GM23338 (cell line): ENCODE results near the gene CHCHD6. TPM values are rescaled to one million over a fixed set of nuclear protein-coding genes. Genes with fewer than 3 reads are reported as not detected.

ENCODE experiments used
- ATAC-seq: fragments of 200-7000 bp; cut with Tn5 transposase; 3 replicates; pipeline ENCODE4 v1.9.1; 2020
- DNase-seq: peaks from one replicate; pipeline ENCODE4 v3.0.0-alpha.2; 2015; ENCODE audit warnings: low spot score
- H2AFZ ChIP-seq: fragments of 200-600 bp; sonication (generic); 2 replicates; pipeline ENCODE4 v1.8.0; 2016; ENCODE audit warnings: antibody characterized with exemption, mild to moderate bottlenecking, moderate library complexity
- H3F3A ChIP-seq: fragments of 200-600 bp; sonication (generic); replicated peaks from 2 replicates; pipeline ENCODE4 v1.8.0; 2017; ENCODE audit warnings: antibody characterized with exemption, mixed run types, low read depth
- H3K27ac ChIP-seq: fragments of 200-600 bp; sonication (generic); 2 replicates; pipeline ENCODE4 v1.6.1; 2016; ENCODE audit warnings: low read depth
- H3K27me3 ChIP-seq: fragments of 200-600 bp; sonication (generic); 2 replicates; pipeline ENCODE4 v1.8.0; 2016; ENCODE audit warnings: mild to moderate bottlenecking, mixed run types, moderate library complexity; ENCODE audit not compliant: insufficient read depth
- H3K36me3 ChIP-seq: fragments of 200-600 bp; sonication (generic); 2 replicates; pipeline ENCODE4 v1.8.0; 2016; ENCODE audit warnings: mild to moderate bottlenecking; ENCODE audit not compliant: insufficient read depth
- H3K4me1 ChIP-seq: fragments of 200-600 bp; sonication (generic); 2 replicates; pipeline ENCODE4 v1.8.0; 2016; ENCODE audit warnings: mild to moderate bottlenecking, moderate library complexity; ENCODE audit not compliant: insufficient read depth
- H3K4me2 ChIP-seq: fragments of 200-600 bp; sonication (generic); 2 replicates; pipeline ENCODE4 v1.7.1; 2017; ENCODE audit warnings: mixed run types
- H3K4me3 ChIP-seq: fragments of 200-600 bp; sonication (generic); 2 replicates; pipeline ENCODE4 v1.6.1; 2016; ENCODE audit warnings: mixed run types
- H3K79me2 ChIP-seq: fragments of 200-600 bp; sonication (generic); replicated peaks from 2 replicates; pipeline ENCODE4 v1.8.0; 2017; ENCODE audit warnings: mild to moderate bottlenecking; ENCODE audit not compliant: insufficient read depth
- H3K9me2 ChIP-seq: fragments of 200-600 bp; sonication (generic); 2 replicates; pipeline ENCODE4 v1.8.0; 2017; ENCODE audit not compliant: insufficient read depth
- H4K20me1 ChIP-seq: fragments of 200-600 bp; sonication (generic); replicated peaks from 2 replicates; pipeline ENCODE4 v1.8.0; 2017; ENCODE audit warnings: mild to moderate bottlenecking; ENCODE audit not compliant: insufficient read depth
- H3K27ac Mint-ChIP-seq: 2 replicates; pipeline ENCODE4 v1.8.0; 2020; ENCODE audit warnings: inconsistent platforms, mild to moderate bottlenecking, moderate library complexity, mixed read lengths
- H3K27me3 Mint-ChIP-seq: 3 replicates; pipeline ENCODE4 v1.8.0; 2022; ENCODE audit warnings: low read depth, mild to moderate bottlenecking, moderate library complexity, mixed read lengths, inconsistent platforms; ENCODE audit not compliant: insufficient read depth, poor library complexity
- H3K36me3 Mint-ChIP-seq: 3 replicates; pipeline ENCODE4 v1.8.0; 2021; ENCODE audit warnings: low read depth, mild to moderate bottlenecking, inconsistent platforms, moderate library complexity, mixed read lengths
- H3K4me1 Mint-ChIP-seq: 3 replicates; pipeline ENCODE4 v1.8.0; 2020; ENCODE audit warnings: mild to moderate bottlenecking, inconsistent platforms, mixed read lengths
- H3K4me3 Mint-ChIP-seq: 3 replicates; pipeline ENCODE4 v1.8.0; 2021; ENCODE audit warnings: moderate library complexity, mild to moderate bottlenecking, inconsistent platforms, mixed read lengths
- H3K9me3 Mint-ChIP-seq: 3 replicates; pipeline ENCODE4 v1.8.0; 2020; ENCODE audit warnings: moderate library complexity, mild to moderate bottlenecking, inconsistent platforms, mixed read lengths
- EZH2phosphoT487 ChIP-seq: fragments of 200-600 bp; sonication (generic); IDR thresholded peaks from one replicate; pipeline ENCODE4 v1.8.1; 2018; ENCODE audit warnings: antibody characterized with exemption; ENCODE audit not compliant: unreplicated experiment
- POLR2AphosphoS5 ChIP-seq: IDR thresholded peaks from 2 replicates; pipeline ENCODE4 v1.6.1; 2016; ENCODE audit warnings: antibody characterized with exemption, low read depth
- ZNF462 ChIP-seq: fragments of 250-450 bp; sonication (Bioruptor Pico); IDR thresholded peaks from 2 replicates; pipeline ENCODE4 v1.5.0; 2020; ENCODE audit warnings: mild to moderate bottlenecking, moderate library complexity
- polyA plus RNA-seq: library from polyadenylated mRNA; unstranded; fragments of >200 nt; fragmentation: Nextera tagmentation; extraction: Ambion mirVana; gene quantifications from 2 replicates; pipeline ENCODE4 v1.2.1, GENCODE V29; 2016
- total RNA-seq: library from RNA; depleted of rRNA; stranded (reverse); fragments of >200 nt; shearing (Covaris generic); gene quantifications from 2 replicates; pipeline ENCODE4 v1.2.3, GENCODE V29; 2014
- TF ChIP-seq, protein P1 (sequence below): IDR thresholded peaks from 2 replicates; pipeline ENCODE4 v1.6.1; 2016; ENCODE audit warnings: antibody characterized with exemption

The CHCHD6 gene
- total and polyA plus RNA-seq, 2 experiments from 2014 or later = 28.8 to 43.0 TPM

DNA sequence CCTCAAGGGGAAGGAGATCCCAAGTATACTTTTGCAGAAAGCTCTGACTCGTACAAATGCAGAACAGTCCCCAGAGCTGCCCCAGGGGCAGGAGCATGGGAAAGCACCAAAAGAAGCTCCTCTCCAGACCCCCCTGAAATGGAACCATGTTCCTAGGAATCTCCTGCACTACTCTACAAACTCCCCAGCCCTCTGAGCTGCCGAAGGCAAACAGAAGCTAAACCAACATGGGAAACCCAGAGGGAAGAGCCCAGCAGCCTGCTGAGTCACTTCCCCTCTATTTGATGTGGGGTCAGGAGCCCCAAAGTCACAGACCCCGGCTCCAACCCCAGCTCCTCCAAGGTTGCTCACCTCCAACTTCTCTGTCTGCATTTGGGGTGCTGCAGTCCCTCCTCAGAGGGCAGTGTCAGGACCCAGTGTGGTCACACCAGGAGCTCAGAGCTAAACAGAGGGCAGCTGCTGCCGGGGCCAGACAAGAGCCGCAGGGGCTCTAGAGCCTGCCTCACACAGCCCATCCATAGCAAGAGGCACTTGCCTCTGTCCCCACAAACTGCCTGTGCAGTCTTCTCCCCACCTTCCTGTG is 275.1 kb downstream of the CHCHD6 start:
- Histone ChIP-seq H3K4me1 (peaks cover 4% of the 10 kb centered on the region), H3K4me3 (no peak overlapping the region), H3K27me3 (0 out of 2 replicates have a peak, but pooled peaks cover 10% of the 10 kb centered on the region), H3K36me3 (no peaks in the 10 kb centered on the region), H3K27ac (no peak overlapping the region), H4K20me1 (no peaks in the 10 kb centered on the region), H3K4me2 (no peak overlapping the region), H2AFZ (no peak overlapping the region), H3F3A (no peaks in the 10 kb centered on the region), H3K9me2 (no peaks in the 10 kb centered on the region), H3K79me2 (peaks cover under 1% of the 10 kb centered on the region; the same call in 1 of the 2 replicates)
- Mint-ChIP-seq H3K4me1 (peaks cover 4% of the 10 kb centered on the region; the same call in 2 of the 3 replicates), H3K36me3 (peaks cover 5% of the 10 kb centered on the region; the same call in 1 of the 3 replicates), H3K9me3 (peaks cover 9% of the 10 kb centered on the region), H3K27ac (no peak overlapping the region), H3K4me3 (no peak overlapping the region), H3K27me3 (peaks cover 19% of the 10 kb centered on the region)
- TF ChIP-seq, protein P1, sequence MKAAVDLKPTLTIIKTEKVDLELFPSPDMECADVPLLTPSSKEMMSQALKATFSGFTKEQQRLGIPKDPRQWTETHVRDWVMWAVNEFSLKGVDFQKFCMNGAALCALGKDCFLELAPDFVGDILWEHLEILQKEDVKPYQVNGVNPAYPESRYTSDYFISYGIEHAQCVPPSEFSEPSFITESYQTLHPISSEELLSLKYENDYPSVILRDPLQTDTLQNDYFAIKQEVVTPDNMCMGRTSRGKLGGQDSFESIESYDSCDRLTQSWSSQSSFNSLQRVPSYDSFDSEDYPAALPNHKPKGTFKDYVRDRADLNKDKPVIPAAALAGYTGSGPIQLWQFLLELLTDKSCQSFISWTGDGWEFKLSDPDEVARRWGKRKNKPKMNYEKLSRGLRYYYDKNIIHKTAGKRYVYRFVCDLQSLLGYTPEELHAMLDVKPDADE = no peak
- TF ChIP-seq ZNF462 (no peak), POLR2AphosphoS5 (no peak)
- DNase-seq (no peak), ATAC-seq (no peak)

- no peaks in the 10 kb centered on the region; the same call in 2 of the 3 replicates for H3K36me3 Mint-ChIP-seq
- no peak overlapping the region for H3K4me3 Mint-ChIP-seq
- peaks cover 12% of the 10 kb centered on the region for H3K79me2 ChIP-seq
- DNase-seq (no peak), ATAC-seq (no peak)
- H3K27ac ChIP-seq = no peak overlapping the region
- H3K9me2 ChIP-seq = no peaks in the 10 kb centered on the region
- H3K4me1 ChIP-seq = peaks cover 4% of the 10 kb centered on the region
- H3K4me2 ChIP-seq = no peak overlapping the region
- H3K27me3 Mint-ChIP-seq = peaks cover 21% of the 10 kb centered on the region
- no peak overlapping the region for H3K27ac Mint-ChIP-seq
- no peaks in the 10 kb centered on the region for H3F3A ChIP-seq
- H2AFZ ChIP-seq = no peak overlapping the region
- H3K27me3 ChIP-seq = 0 out of 2 replicates have a peak, but pooled peaks cover 10% of the 10 kb centered on the region
- peaks cover 4% of the 10 kb centered on the region for H3K4me1 Mint-ChIP-seq
- H4K20me1 ChIP-seq = no peaks in the 10 kb centered on the region
- H3K36me3 ChIP-seq = no peaks in the 10 kb centered on the region
- peaks cover under 1% of the 10 kb centered on the region; the same call in 2 of the 3 replicates for H3K9me3 Mint-ChIP-seq
- no peak overlapping the region for H3K4me3 ChIP-seq
- no peak for TF ChIP-seq EZH2phosphoT487
These were observed 276.3 kb downstream of the CHCHD6 start for GRCh38 chr3:126980266-126980811.
